HEK293T (cell line): Measurements from ENCODE around the gene EFCAB6.

Experiments
- ELF4 ChIP-seq: fragments of 450-650 bp; IDR thresholded peaks from 2 replicates; pipeline ENCODE4 v1.6.1; 2017; ENCODE audit warnings: antibody characterized with exemption
- FOXK2 ChIP-seq: fragments of 450-650 bp; IDR thresholded peaks from 2 replicates; pipeline ENCODE4 v1.6.1; 2016; ENCODE audit warnings: mild to moderate bottlenecking
- FOXM1 ChIP-seq: fragments of 450-650 bp; IDR thresholded peaks from 2 replicates; pipeline ENCODE4 v1.6.1; 2017; ENCODE audit warnings: mild to moderate bottlenecking, borderline replicate concordance
- L3MBTL2 ChIP-seq: fragments of 450-650 bp; conservative IDR thresholded peaks from 2 replicates; pipeline ENCODE4 v1.6.1; 2016; ENCODE audit warnings: mild to moderate bottlenecking
- LEF1 ChIP-seq: fragments of 450-650 bp; IDR thresholded peaks from 2 replicates; pipeline ENCODE4 v1.6.1; 2017; ENCODE audit warnings: mild to moderate bottlenecking, borderline replicate concordance
- SP1 ChIP-seq: fragments of 450-650 bp; IDR thresholded peaks from 2 replicates; pipeline ENCODE4 v1.6.1; 2017
- TARDBP ChIP-seq: fragments of 450-650 bp; IDR thresholded peaks from 2 replicates; pipeline ENCODE4 v1.6.1; 2016
- ZNF384 ChIP-seq: fragments of 450-650 bp; IDR thresholded peaks from 2 replicates; pipeline ENCODE4 v1.6.1; 2016

DNA sequence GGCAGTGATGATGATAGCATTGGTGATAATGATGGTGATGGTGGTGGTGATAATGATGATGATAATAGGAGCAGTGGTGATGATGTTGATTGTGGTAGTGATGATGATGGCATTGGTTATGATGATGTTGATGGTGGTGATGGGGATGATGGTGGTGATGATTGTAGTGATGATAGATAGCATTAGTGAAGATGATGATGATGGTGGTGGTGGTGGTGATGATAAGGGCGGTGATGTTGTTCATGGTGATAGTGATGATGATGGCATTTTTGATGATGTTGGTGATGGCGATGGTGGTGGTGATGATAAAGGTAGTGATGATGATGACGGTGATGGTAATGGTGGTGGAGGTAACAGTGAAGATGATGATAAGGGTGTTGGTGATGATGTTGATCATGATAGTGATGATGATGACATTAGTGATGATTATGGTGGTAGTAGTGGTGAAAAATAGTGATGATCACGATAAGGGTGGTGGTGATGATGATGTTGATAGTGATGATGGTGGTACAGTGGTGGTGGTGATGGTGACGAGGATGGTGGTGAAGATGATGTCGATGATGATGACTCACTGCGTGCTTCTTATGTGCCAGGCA is 307.3 kb downstream of the EFCAB6 start:
- no peak for TF ChIP-seq FOXM1
- no peak for TF ChIP-seq ELF4
- no peak for TF ChIP-seq ZNF384
- no peak for TF ChIP-seq TARDBP
- TF ChIP-seq FOXK2 = no peak
- TF ChIP-seq LEF1 = no peak
- TF ChIP-seq L3MBTL2 = no peak
- no peak for TF ChIP-seq SP1
